H1 (cell line): ENCODE measurements around the gene ZNF385B. TPM values are rescaled to one million over a fixed set of nuclear protein-coding genes. Genes with fewer than 3 reads are reported as not detected.

ENCODE experiments used
- CTCF ChIA-PET: fragments of 300-600 bp; sonication (Branson Sonifier 250); formaldehyde crosslinking; loops from one replicate; lab custom pipeline; 2021; ENCODE audit not compliant: partially characterized antibody; lab: Charles Lee
- POLR2A ChIA-PET: fragments of 300-600 bp; sonication (Branson Sonifier 250); formaldehyde crosslinking; loops from one replicate; lab custom pipeline; 2021; ENCODE audit warnings: inconsistent platforms; ENCODE audit not compliant: partially characterized antibody; lab: Charles Lee
- DNase-seq, 2 experiments: peaks; one replicate each; pipeline versions ENCODE4 v3.0.0 to v3.0.0-alpha.2; 2010 to 2022; ENCODE audit warnings: low spot score in 2 of 2, low read depth in 1 of 2, mixed read lengths in 1 of 2
- FAIRE-seq: peaks from 2 replicates; lab custom pipeline; 2011; peaks lifted over from hg19 to GRCh38; lab: Jason Lieb, UNC
- H2AFZ ChIP-seq: 2 replicates; pipeline ENCODE4 v1.8.1; 2012; ENCODE audit warnings: low read length, inconsistent platforms
- H2AK5ac ChIP-seq: 2 replicates; pipeline ENCODE4 v1.6.1; 2013; ENCODE audit warnings: low read depth, low read length
- H2BK120ac ChIP-seq: replicated peaks from 2 replicates; pipeline ENCODE3; 2013; ENCODE audit warnings: low read depth, low read length, inconsistent platforms
- H2BK12ac ChIP-seq: 2 replicates; pipeline ENCODE4 v1.6.1; 2013; ENCODE audit warnings: low read depth, low read length
- H2BK15ac ChIP-seq: 2 replicates; pipeline ENCODE4 v1.6.1; 2013; ENCODE audit warnings: low read length
- H2BK20ac ChIP-seq: 2 replicates; pipeline ENCODE4 v1.6.1; 2013; ENCODE audit warnings: low read length
- H2BK5ac ChIP-seq: 2 replicates; pipeline ENCODE4 v1.6.1; 2013; ENCODE audit warnings: low read depth, low read length
- H3K14ac ChIP-seq: 2 replicates; pipeline ENCODE4 v1.6.1; 2013; ENCODE audit warnings: inconsistent platforms; ENCODE audit not compliant: insufficient read length
- H3K18ac ChIP-seq: 2 replicates; pipeline ENCODE4 v1.6.1; 2013; ENCODE audit warnings: low read length; ENCODE audit errors: extremely low read depth
- H3K23ac ChIP-seq: 2 replicates; pipeline ENCODE4 v1.6.1; 2013; ENCODE audit warnings: inconsistent platforms; ENCODE audit not compliant: insufficient read length
- H3K23me2 ChIP-seq: 2 replicates; pipeline ENCODE4 v1.6.1; 2013; ENCODE audit warnings: low read depth, low read length
- H3K27ac ChIP-seq: 2 replicates; pipeline ENCODE4 v1.6.1; 2011; ENCODE audit warnings: low read depth, low read length, inconsistent platforms
- H3K27me3 ChIP-seq, 4 experiments: replicated peaks in 1 of 4; 1 replicate in 1 of 4; 2 replicates in 3 of 4; pipeline versions ENCODE4 v1.6.1 to v1.8.1; 2011 to 2013; ENCODE audit warnings: low read length in 3 of 4, mild to moderate bottlenecking in 3 of 4, inconsistent platforms in 2 of 4, mixed read lengths in 2 of 4, moderate library complexity in 1 of 4; ENCODE audit not compliant: control insufficient read depth in 3 of 4, insufficient read depth in 3 of 4; ENCODE audit errors: extremely low read depth in 1 of 4
- H3K36me3 ChIP-seq, 4 experiments: 2 replicates each; pipeline versions ENCODE4 v1.6.1 to v1.8.1; 2011 to 2013; ENCODE audit warnings: mild to moderate bottlenecking in 4 of 4, low read length in 3 of 4, moderate library complexity in 2 of 4, control low read depth in 1 of 4, inconsistent platforms in 1 of 4; ENCODE audit not compliant: insufficient read depth in 4 of 4, control insufficient read depth in 2 of 4
- H3K4ac ChIP-seq: replicated peaks from 2 replicates; pipeline ENCODE3; 2013; ENCODE audit warnings: low read length, low read depth, mixed read lengths, inconsistent platforms; ENCODE audit not compliant: insufficient read length
- H3K4me1 ChIP-seq, 4 experiments: replicated peaks in 1 of 4; 1 replicate in 1 of 4; 2 replicates in 3 of 4; pipeline versions ENCODE4 v1.6.1 to v1.8.1; 2011 to 2013; ENCODE audit warnings: low read length in 3 of 4, inconsistent platforms in 2 of 4, mixed read lengths in 1 of 4; ENCODE audit not compliant: insufficient read depth in 4 of 4, control insufficient read depth in 3 of 4
- H3K4me2 ChIP-seq, 2 experiments: 2 replicates each; pipeline versions ENCODE4 v1.6.1 to v1.8.1; 2011 to 2013; ENCODE audit warnings: low read depth in 2 of 2, low read length in 2 of 2, control low read depth in 1 of 2, inconsistent platforms in 1 of 2, mild to moderate bottlenecking in 1 of 2; ENCODE audit not compliant: insufficient read depth in 1 of 2
- H3K4me3 ChIP-seq, 4 experiments: fragments of 200-600, 300-600 bp in 1 of 4; sonication (generic), shearing (Covaris generic), sonication (Bioruptor Twin) in 1 of 4; 2 replicates each; pipeline versions ENCODE4 v1.5.1 to v1.8.1; 2011 to 2016; ENCODE audit warnings: low read length in 4 of 4, low read depth in 3 of 4, control low read depth in 2 of 4, inconsistent platforms in 2 of 4, mild to moderate bottlenecking in 2 of 4, mixed read lengths in 1 of 4, moderate library complexity in 1 of 4; ENCODE audit not compliant: insufficient read depth in 2 of 4; ENCODE audit errors: extremely low read depth in 1 of 4
- H3K56ac ChIP-seq: replicated peaks from 2 replicates; pipeline ENCODE3; 2013; ENCODE audit warnings: low read depth, mild to moderate bottlenecking, mixed read lengths, low read length, inconsistent platforms; ENCODE audit not compliant: insufficient read length
- H3K79me1 ChIP-seq: 2 replicates; pipeline ENCODE4 v1.6.1; 2013; ENCODE audit warnings: low read depth, low read length, control low read depth
- H3K79me2 ChIP-seq, 2 experiments: 2 replicates each; pipeline versions ENCODE4 v1.6.1 to v1.8.1; 2012 to 2013; ENCODE audit warnings: low read length in 2 of 2, mild to moderate bottlenecking in 2 of 2, inconsistent platforms in 1 of 2; ENCODE audit not compliant: insufficient read depth in 2 of 2, control insufficient read depth in 1 of 2
- H3K9ac ChIP-seq, 4 experiments: replicated peaks in 1 of 4; 1 replicate in 1 of 4; 2 replicates in 3 of 4; pipeline versions ENCODE4 v1.6.1 to v1.8.1; 2011 to 2013; ENCODE audit warnings: low read depth in 3 of 4, low read length in 3 of 4, control low read depth in 2 of 4, mild to moderate bottlenecking in 2 of 4, moderate library complexity in 2 of 4, inconsistent platforms in 1 of 4; ENCODE audit errors: extremely low read depth in 1 of 4
- H3K9me3 ChIP-seq, 2 experiments: 2 replicates each; pipeline versions ENCODE4 v1.6.1 to v1.8.1; 2012 to 2013; ENCODE audit warnings: mild to moderate bottlenecking in 2 of 2, moderate library complexity in 2 of 2, control low read depth in 1 of 2, inconsistent platforms in 1 of 2, low read depth in 1 of 2, low read length in 1 of 2, mixed read lengths in 1 of 2; ENCODE audit not compliant: insufficient read depth in 2 of 2
- H4K20me1 ChIP-seq, 2 experiments: replicated peaks in 1 of 2; 2 replicates each; pipeline versions ENCODE3 to v1.8.1; 2011 to 2013; ENCODE audit warnings: inconsistent platforms in 2 of 2, low read length in 2 of 2, mild to moderate bottlenecking in 1 of 2; ENCODE audit not compliant: insufficient read depth in 2 of 2, control insufficient read depth in 1 of 2
- H4K5ac ChIP-seq: 2 replicates; pipeline ENCODE4 v1.6.1; 2013; ENCODE audit warnings: low read length, low read depth, mixed read lengths, inconsistent platforms; ENCODE audit not compliant: insufficient read length
- H4K8ac ChIP-seq: 2 replicates; pipeline ENCODE4 v1.8.0; 2013; ENCODE audit warnings: mild to moderate bottlenecking, moderate library complexity, low read length, inconsistent platforms; ENCODE audit not compliant: insufficient read depth; ENCODE audit errors: extremely low read depth
- H4K91ac ChIP-seq: replicated peaks from 2 replicates; pipeline ENCODE3; 2013; ENCODE audit warnings: low read length, mixed read lengths, inconsistent platforms; ENCODE audit not compliant: insufficient read length
- BRCA1 ChIP-seq: IDR thresholded peaks from 2 replicates; pipeline ENCODE4 v1.6.1; 2012; ENCODE audit warnings: low read depth, low read length, improper control_type of control experiment
- CTBP2 ChIP-seq: IDR thresholded peaks from 2 replicates; pipeline ENCODE4 v1.7.0; 2011; ENCODE audit warnings: borderline replicate concordance, mild to moderate bottlenecking, moderate library complexity, mixed read lengths, low read length; ENCODE audit not compliant: insufficient read depth, insufficient read length
- SP1 ChIP-seq: IDR thresholded peaks from 2 replicates; pipeline ENCODE4 v1.6.1; 2011; ENCODE audit warnings: low read depth, low read length
- TEAD4 ChIP-seq: IDR thresholded peaks from 2 replicates; pipeline ENCODE4 v1.6.1; 2012; ENCODE audit warnings: low read depth, low read length, inconsistent platforms, mixed read lengths
- WGBS, 2 experiments: shearing (Covaris generic) in 1 of 2; methylation state at CpG; one replicate each; pipeline versions ENCODE4 v1.1.6 to v1.1.7; 2013 to 2015; ENCODE audit warnings: low lambda C conversion rate in 2 of 2, mixed read lengths in 2 of 2, inconsistent platforms in 1 of 2, low coverage in 1 of 2, missing lambda C conversion rate in 1 of 2; ENCODE audit not compliant: insufficient replicate concordance in 2 of 2, insufficient coverage in 1 of 2, insufficient read length in 1 of 2; ENCODE audit errors: extremely low coverage in 1 of 2, missing lambda C conversion rate in 1 of 2; 5-methylcytosine and 5-hydroxymethylcytosine counted together
- polyA plus RNA-seq, 7 experiments: library from polyadenylated mRNA; depleted of rRNA in 3 of 7; stranded (reverse) in 5 of 7; unstranded in 2 of 7; fragments of >200 nt in 5 of 7; fragments of 200-250 nt in 2 of 7; gene quantifications; 1 replicate in 5 of 7; 2 replicates in 1 of 7; 4 replicates in 1 of 7; pipeline versions ENCODE4 v1.2.1 to v1.2.3, GENCODE V29; 2011 to 2013; ENCODE audit warnings: missing spikeins in 2 of 7, mixed read lengths in 2 of 7
- total RNA-seq: library from RNA; stranded (reverse); fragmentation: NEBNext Ultra II Directional; extraction: Animal tissue kit (Norgen Biotek cat#: 25700); gene quantifications from 2 replicates; pipeline ENCODE4 v1.2.1, GENCODE V29; 2021

ZNF385B gene
- total and polyA plus RNA-seq, 2 of the 8 experiments (the other 6 are each of a cell fraction or from before 2014, with no cell fraction given) = 1.1 to 3.7 TPM

DNA sequence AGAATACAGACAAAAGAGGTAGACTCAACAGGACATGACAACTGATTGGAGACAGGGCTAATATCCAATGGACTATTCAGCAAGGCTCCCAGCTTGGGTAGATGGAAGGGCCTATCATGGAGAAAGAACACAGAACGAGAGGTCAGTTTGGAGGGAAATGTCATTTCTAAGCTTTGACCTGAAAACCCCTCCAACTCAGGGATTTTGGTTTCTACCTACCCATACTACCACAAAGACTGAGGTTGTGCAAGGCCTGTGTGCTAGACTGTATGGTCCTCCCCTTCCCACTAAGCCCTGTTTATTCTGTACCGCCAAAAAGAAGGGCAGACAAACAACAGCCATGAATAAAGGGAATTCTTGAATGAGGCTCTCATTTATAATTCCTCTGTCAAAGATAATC lies 288.9 kb downstream of the ZNF385B start:
- Histone ChIP-seq H4K91ac (no peak overlapping the region), H2BK20ac (no peak overlapping the region), H3K9me3 (no peaks in the 10 kb centered on the region), H3K27ac (no peak overlapping the region), H3K4me1 (peaks cover 0 to 5% (median 1%) of the 10 kb centered on the region in 4 experiments; a peak in 2 of 7 replicates), H4K8ac (no peak overlapping the region), H3K23ac (no peak overlapping the region), H3K27me3 (no peaks in the 10 kb centered on the region), H3K23me2 (no peaks in the 10 kb centered on the region), H2BK120ac (no peak overlapping the region), H3K4me2 (no peak overlapping the region), H4K5ac (no peak overlapping the region), H3K4ac (no peak overlapping the region), H4K20me1 (no peaks in the 10 kb centered on the region), H3K79me2 (no peaks in the 10 kb centered on the region), H2BK5ac (no peak overlapping the region), H3K36me3 (no peaks in the 10 kb centered on the region), H3K14ac (no peak overlapping the region), H2AK5ac (no peak overlapping the region), H2BK15ac (no peak overlapping the region), H3K79me1 (no peaks in the 10 kb centered on the region; the same call in 1 of the 2 replicates), H3K56ac (no peak overlapping the region), H3K18ac (no peak overlapping the region), H3K4me3 (no peak overlapping the region), H2AFZ (no peak overlapping the region), H3K9ac (no peak overlapping the region), H2BK12ac (no peak overlapping the region)
- no peak for FAIRE-seq
- ChIA-PET POLR2A (no interaction called here), CTCF (interaction anchor here (0.6 kb wide), 1 partner anchor 25 kb away, joined by 3 read pairs; no protein-coding TSS in a partner anchor)
- WGBS, 2 experiments = 82% methylated on average over 2 of the region's 2 CpGs; no CpG with 5 or more reads in 1 of the 2 experiments
- TF ChIP-seq BRCA1 (no peak), TEAD4 (no peak), SP1 (no peak), CTBP2 (no peak)
- no peak for DNase-seq
